Prostate gland (tissue), 2 donors: ENCODE results near the gene HDGF.

ENCODE experiments used
- CTCF ChIP-seq, 4 experiments: fragments of 200-600 bp in 2 of 4; fragments of 450-650 bp in 2 of 4; sonication (generic) in 2 of 4; IDR thresholded peaks; 1 replicate in 3 of 4; 2 replicates in 1 of 4; pipeline ENCODE4 v1.5.1; 2016 to 2019; ENCODE audit warnings: antibody characterized with exemption in 4 of 4, mild to moderate bottlenecking in 2 of 4, moderate library complexity in 2 of 4
- POLR2A ChIP-seq: fragments of 450-650 bp; IDR thresholded peaks from one replicate; pipeline ENCODE4 v1.6.1; 2016; ENCODE audit warnings: antibody characterized with exemption, mild to moderate bottlenecking

- TF ChIP-seq POLR2A (no peak), CTCF (IDR thresholded peaks at IDR 0.05) (no peak)
Measured at GRCh38 chr1:156721535-156721934, 29.9 kb downstream of the HDGF start.
